Skin epidermis (tissue), 12 donors: Measurements from ENCODE around the gene CLSTN1.
A peak's percentile ranks its signal among the peaks of the same experiment; 100 is the strongest.

Experiments used
- H3K27ac ChIP-seq, 21 experiments: fragments of 200-600 bp; sonication (generic) in 11 of 21; one replicate each; pipeline ENCODE4 v1.5.0; 2020; ENCODE audit warnings: mild to moderate bottlenecking in 3 of 21, inconsistent platforms in 2 of 21, moderate library complexity in 2 of 21
- H3K4me3 ChIP-seq, 7 experiments: fragments of 200-600 bp; sonication (generic) in 2 of 7; one replicate each; pipeline ENCODE4 v1.5.0; 2020; ENCODE audit warnings: inconsistent platforms in 2 of 7, mild to moderate bottlenecking in 2 of 7, moderate library complexity in 1 of 7

Gene CLSTN1

GRCh38 chr1:9744106-9744799 is 79.5 kb downstream of the CLSTN1 start:
- Histone ChIP-seq H3K27ac (no peak overlapping the region), H3K4me3 (no peak overlapping the region)

- no peak overlapping the region for H3K4me3 ChIP-seq
- H3K27ac ChIP-seq: no peak overlapping the region
These were observed 86.1 kb downstream of the CLSTN1 start for GRCh38 chr1:9737671-9738070.

GRCh38 chr1:9737057-9737456 is 86.7 kb downstream of the CLSTN1 start:
- H3K4me3 ChIP-seq: no peak overlapping the region
- H3K27ac ChIP-seq: no peak overlapping the region

- Histone ChIP-seq H3K4me3 (no peak overlapping the region), H3K27ac (no peak overlapping the region)
These were observed 87.5 kb downstream of the CLSTN1 start for GRCh38 chr1:9736241-9736640.

- Histone ChIP-seq H3K27ac (no peak overlapping the region), H3K4me3 (no peak overlapping the region)
These were observed 88.0 kb downstream of the CLSTN1 start for GRCh38 chr1:9735800-9736199.

- no peak overlapping the region for H3K27ac ChIP-seq
- H3K4me3 ChIP-seq: no peak overlapping the region
These were observed 90.5 kb downstream of the CLSTN1 start for GRCh38 chr1:9733160-9733789.

GRCh38 chr1:9732123-9732971 is 91.4 kb downstream of the CLSTN1 start:
- H3K4me3 ChIP-seq: no peak overlapping the region
- H3K27ac ChIP-seq: no peak overlapping the region

- Histone ChIP-seq H3K4me3 (no peak overlapping the region), H3K27ac (no peak overlapping the region)
These were observed 92.2 kb downstream of the CLSTN1 start for GRCh38 chr1:9731561-9731960.

- H3K4me3 ChIP-seq: no peak overlapping the region
- peak overlapping the region in 4 of 21 experiments; percentile 27 to 29 (median 28) for H3K27ac ChIP-seq
These were observed 92.7 kb downstream of the CLSTN1 start for GRCh38 chr1:9731051-9731537.

- peak overlapping the region in 6 of 21 experiments; percentile 4 to 29 (median 27) for H3K27ac ChIP-seq
- H3K4me3 ChIP-seq: no peak overlapping the region
These were observed 93.5 kb downstream of the CLSTN1 start for GRCh38 chr1:9730096-9730901.

- H3K27ac ChIP-seq: peak overlapping the region in 4 of 21 experiments; percentile 4 to 79 (median 38)
- H3K4me3 ChIP-seq: no peak overlapping the region
These were observed 94.2 kb downstream of the CLSTN1 start for GRCh38 chr1:9729523-9729922.

GRCh38 chr1:9728451-9729295 is 95.1 kb downstream of the CLSTN1 start:
- H3K4me3 ChIP-seq: no peak overlapping the region
- H3K27ac ChIP-seq: peak overlapping the region in 7 of 21 experiments; percentile 11 to 79 (median 39)

- H3K27ac ChIP-seq: no peak overlapping the region
These were observed 96.7 kb downstream of the CLSTN1 start for GRCh38 chr1:9726905-9727595.

GRCh38 chr1:9726406-9726805 is 97.4 kb downstream of the CLSTN1 start:
- no peak overlapping the region for H3K4me3 ChIP-seq
- H3K27ac ChIP-seq: no peak overlapping the region

More at GRCh38 chr1:9726905-9727595, 96.7 kb downstream of the CLSTN1 start:
- no peak overlapping the region for H3K4me3 ChIP-seq

GRCh38 chr1:9724706-9725476 is 98.9 kb downstream of the CLSTN1 start:
- Histone ChIP-seq H3K4me3 (no peak overlapping the region), H3K27ac (peak overlapping the region in 1 of 21 experiments; percentile 27)

GRCh38 chr1:9723926-9724325 is 99.8 kb downstream of the CLSTN1 start:
- no peak overlapping the region for H3K4me3 ChIP-seq
- no peak overlapping the region for H3K27ac ChIP-seq

GRCh38 chr1:9723068-9723805 is 100.5 kb downstream of the CLSTN1 start:
- H3K27ac ChIP-seq: no peak overlapping the region
- no peak overlapping the region for H3K4me3 ChIP-seq
